GM23338 (cell line): ENCODE data around the gene ART3. TPM values are rescaled to one million over a fixed set of nuclear protein-coding genes. Genes with fewer than 3 reads are reported as not detected.
A peak's percentile ranks its signal among the peaks of the same experiment; 100 is the strongest.

ENCODE experiments used
- ATAC-seq: fragments of 200-7000 bp; cut with Tn5 transposase; 3 replicates; pipeline ENCODE4 v1.9.1; 2020
- DNase-seq: peaks from one replicate; pipeline ENCODE4 v3.0.0-alpha.2; 2015; ENCODE audit warnings: low spot score
- H2AFZ ChIP-seq: fragments of 200-600 bp; sonication (generic); 2 replicates; pipeline ENCODE4 v1.8.0; 2016; ENCODE audit warnings: antibody characterized with exemption, mild to moderate bottlenecking, moderate library complexity
- H3F3A ChIP-seq: fragments of 200-600 bp; sonication (generic); replicated peaks from 2 replicates; pipeline ENCODE4 v1.8.0; 2017; ENCODE audit warnings: antibody characterized with exemption, mixed run types, low read depth
- H3K27ac ChIP-seq: fragments of 200-600 bp; sonication (generic); 2 replicates; pipeline ENCODE4 v1.6.1; 2016; ENCODE audit warnings: low read depth
- H3K27me3 ChIP-seq: fragments of 200-600 bp; sonication (generic); 2 replicates; pipeline ENCODE4 v1.8.0; 2016; ENCODE audit warnings: mild to moderate bottlenecking, mixed run types, moderate library complexity; ENCODE audit not compliant: insufficient read depth
- H3K36me3 ChIP-seq: fragments of 200-600 bp; sonication (generic); 2 replicates; pipeline ENCODE4 v1.8.0; 2016; ENCODE audit warnings: mild to moderate bottlenecking; ENCODE audit not compliant: insufficient read depth
- H3K4me1 ChIP-seq: fragments of 200-600 bp; sonication (generic); 2 replicates; pipeline ENCODE4 v1.8.0; 2016; ENCODE audit warnings: mild to moderate bottlenecking, moderate library complexity; ENCODE audit not compliant: insufficient read depth
- H3K4me2 ChIP-seq: fragments of 200-600 bp; sonication (generic); 2 replicates; pipeline ENCODE4 v1.7.1; 2017; ENCODE audit warnings: mixed run types
- H3K4me3 ChIP-seq: fragments of 200-600 bp; sonication (generic); 2 replicates; pipeline ENCODE4 v1.6.1; 2016; ENCODE audit warnings: mixed run types
- H3K79me2 ChIP-seq: fragments of 200-600 bp; sonication (generic); replicated peaks from 2 replicates; pipeline ENCODE4 v1.8.0; 2017; ENCODE audit warnings: mild to moderate bottlenecking; ENCODE audit not compliant: insufficient read depth
- H3K9me2 ChIP-seq: fragments of 200-600 bp; sonication (generic); 2 replicates; pipeline ENCODE4 v1.8.0; 2017; ENCODE audit not compliant: insufficient read depth
- H4K20me1 ChIP-seq: fragments of 200-600 bp; sonication (generic); replicated peaks from 2 replicates; pipeline ENCODE4 v1.8.0; 2017; ENCODE audit warnings: mild to moderate bottlenecking; ENCODE audit not compliant: insufficient read depth
- H3K27ac Mint-ChIP-seq: 2 replicates; pipeline ENCODE4 v1.8.0; 2020; ENCODE audit warnings: inconsistent platforms, mild to moderate bottlenecking, moderate library complexity, mixed read lengths
- H3K27me3 Mint-ChIP-seq: 3 replicates; pipeline ENCODE4 v1.8.0; 2022; ENCODE audit warnings: low read depth, mild to moderate bottlenecking, moderate library complexity, mixed read lengths, inconsistent platforms; ENCODE audit not compliant: insufficient read depth, poor library complexity
- H3K36me3 Mint-ChIP-seq: 3 replicates; pipeline ENCODE4 v1.8.0; 2021; ENCODE audit warnings: low read depth, mild to moderate bottlenecking, inconsistent platforms, moderate library complexity, mixed read lengths
- H3K4me1 Mint-ChIP-seq: 3 replicates; pipeline ENCODE4 v1.8.0; 2020; ENCODE audit warnings: mild to moderate bottlenecking, inconsistent platforms, mixed read lengths
- H3K4me3 Mint-ChIP-seq: 3 replicates; pipeline ENCODE4 v1.8.0; 2021; ENCODE audit warnings: moderate library complexity, mild to moderate bottlenecking, inconsistent platforms, mixed read lengths
- H3K9me3 Mint-ChIP-seq: 3 replicates; pipeline ENCODE4 v1.8.0; 2020; ENCODE audit warnings: moderate library complexity, mild to moderate bottlenecking, inconsistent platforms, mixed read lengths
- CREB1 ChIP-seq: fragments of 250-450 bp; sonication (Bioruptor Pico); IDR thresholded peaks from 2 replicates; pipeline ENCODE4 v1.5.0; 2020; ENCODE audit warnings: low read depth, mild to moderate bottlenecking, moderate library complexity
- CTCF ChIP-seq, 2 experiments: fragments of 200-600 bp in 1 of 2; sonication (generic) in 1 of 2; conservative IDR thresholded peaks; 2 replicates each; pipeline versions ENCODE4 v1.5.1 to v1.6.1; 2016 to 2017; ENCODE audit warnings: antibody characterized with exemption in 2 of 2, low read depth in 2 of 2, mild to moderate bottlenecking in 2 of 2, moderate library complexity in 1 of 2
- ETS1 ChIP-seq: IDR thresholded peaks from 2 replicates; pipeline ENCODE4 v1.6.1; 2016; ENCODE audit warnings: antibody characterized with exemption
- EZH2 ChIP-seq: fragments of 200-600 bp; sonication (generic); IDR thresholded peaks from one replicate; pipeline ENCODE4 v1.8.0; 2017; ENCODE audit warnings: antibody characterized with exemption, mild to moderate bottlenecking, low read depth; ENCODE audit not compliant: unreplicated experiment
- EZH2phosphoT487 ChIP-seq: fragments of 200-600 bp; sonication (generic); IDR thresholded peaks from one replicate; pipeline ENCODE4 v1.8.1; 2018; ENCODE audit warnings: antibody characterized with exemption; ENCODE audit not compliant: unreplicated experiment
- JUNB ChIP-seq: IDR thresholded peaks from one replicate; pipeline ENCODE4 v1.6.1; 2016; ENCODE audit warnings: antibody characterized with exemption; ENCODE audit not compliant: unreplicated experiment
- NANOG ChIP-seq: IDR thresholded peaks from 2 replicates; pipeline ENCODE4 v1.6.1; 2016; ENCODE audit warnings: antibody characterized with exemption, borderline replicate concordance
- STAT1 ChIP-seq: IDR thresholded peaks from one replicate; pipeline ENCODE4 v1.6.1; 2016; ENCODE audit warnings: antibody characterized with exemption; ENCODE audit not compliant: unreplicated experiment
- ZNF114 ChIP-seq: fragments of 250-450 bp; sonication (Bioruptor Pico); IDR thresholded peaks from 2 replicates; pipeline ENCODE4 v1.5.0; 2020; ENCODE audit warnings: mild to moderate bottlenecking, moderate library complexity
- ZNF331 ChIP-seq: fragments of 250-450 bp; sonication (Bioruptor Pico); IDR thresholded peaks from 2 replicates; pipeline ENCODE4 v1.5.0; 2020; ENCODE audit warnings: low read depth, mild to moderate bottlenecking, moderate library complexity
- polyA plus RNA-seq: library from polyadenylated mRNA; unstranded; fragments of >200 nt; fragmentation: Nextera tagmentation; extraction: Ambion mirVana; gene quantifications from 2 replicates; pipeline ENCODE4 v1.2.1, GENCODE V29; 2016
- total RNA-seq: library from RNA; depleted of rRNA; stranded (reverse); fragments of >200 nt; shearing (Covaris generic); gene quantifications from 2 replicates; pipeline ENCODE4 v1.2.3, GENCODE V29; 2014
- TF ChIP-seq, protein P1 (sequence below): fragments of 250-450 bp; sonication (Bioruptor Pico); IDR thresholded peaks from 2 replicates; pipeline ENCODE4 v1.5.0; 2020; ENCODE audit warnings: mild to moderate bottlenecking, moderate library complexity
- TF ChIP-seq, protein P2 (sequence below): IDR thresholded peaks from one replicate; pipeline ENCODE4 v1.6.1; 2018; ENCODE audit warnings: antibody characterized with exemption; ENCODE audit not compliant: unreplicated experiment

The ART3 gene
- total and polyA plus RNA-seq, 2 experiments from 2014 or later: 0.87 to 1.7 TPM

DNA sequence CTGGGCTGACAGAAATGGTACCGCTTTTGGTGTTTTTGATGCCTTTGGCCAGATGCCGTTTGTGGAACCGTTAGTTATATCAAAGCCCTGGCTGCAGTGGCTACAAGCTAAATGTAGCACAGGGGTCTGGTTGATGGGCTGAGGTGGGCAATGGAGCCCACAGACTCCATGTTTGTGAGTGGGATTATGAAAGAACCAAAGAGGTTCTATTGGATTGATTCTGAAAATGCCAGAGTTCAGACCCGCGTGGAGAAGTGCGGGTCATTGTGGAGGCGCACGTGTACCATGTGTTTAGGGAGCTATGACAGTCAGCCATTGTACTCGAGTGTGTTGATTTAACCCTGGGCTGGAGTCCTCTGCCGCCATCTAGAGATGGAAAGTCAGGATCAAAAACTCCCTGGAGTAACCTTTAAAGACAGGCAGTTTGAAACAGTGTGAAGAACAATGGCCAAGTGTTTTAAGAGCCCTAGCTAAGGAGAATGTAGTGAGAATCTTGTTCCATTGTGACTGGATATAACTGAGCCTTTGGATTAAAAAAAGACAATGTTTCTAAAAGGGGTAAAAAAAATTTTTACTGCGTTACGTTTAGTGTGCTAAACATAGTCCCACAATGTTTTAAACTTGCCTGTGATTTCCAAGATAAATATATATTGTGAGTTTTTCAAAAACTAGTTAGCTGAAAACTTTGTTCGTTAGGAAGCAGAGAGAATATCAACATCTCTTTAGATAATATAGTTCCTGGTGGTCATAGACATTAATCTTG, 12.7 kb downstream of the ART3 start:
- peak; percentile 99 for ATAC-seq
- Histone ChIP-seq H3K27ac (no peak overlapping the region), H3K36me3 (no peaks in the 10 kb centered on the region), H3K27me3 (no peaks in the 10 kb centered on the region), H3K9me2 (no peaks in the 10 kb centered on the region), H3K4me3 (peak overlapping the region; percentile 27), H3F3A (no peaks in the 10 kb centered on the region), H3K4me1 (no peaks in the 10 kb centered on the region), H3K4me2 (peak overlapping the region; percentile 46), H4K20me1 (no peaks in the 10 kb centered on the region), H2AFZ (peak overlapping the region; percentile 75), H3K79me2 (no peaks in the 10 kb centered on the region)
- DNase-seq: peak; percentile 92
- Mint-ChIP-seq H3K9me3 (no peaks in the 10 kb centered on the region), H3K4me3 (peak overlapping the region; percentile 55; the same call in 2 of the 3 replicates), H3K36me3 (no peaks in the 10 kb centered on the region), H3K4me1 (peaks cover 3% of the 10 kb centered on the region), H3K27ac (no peak overlapping the region; the same call in 1 of the 2 replicates), H3K27me3 (peaks cover 1% of the 10 kb centered on the region)
- TF ChIP-seq ZNF331 (CRISPR knock-in tag) (no peak), ETS1 (no peak), NANOG (no peak), EZH2phosphoT487 (no peak), EZH2 (no peak), CTCF (conservative IDR thresholded peaks at IDR 0.05; ENCODE audit: low read depth in 2 of 2) (peak; percentile 72 to 90), ZNF114 (no peak), JUNB (no peak), CREB1 (peak; percentile 54), STAT1 (no peak)
- TF ChIP-seq, protein P1, sequence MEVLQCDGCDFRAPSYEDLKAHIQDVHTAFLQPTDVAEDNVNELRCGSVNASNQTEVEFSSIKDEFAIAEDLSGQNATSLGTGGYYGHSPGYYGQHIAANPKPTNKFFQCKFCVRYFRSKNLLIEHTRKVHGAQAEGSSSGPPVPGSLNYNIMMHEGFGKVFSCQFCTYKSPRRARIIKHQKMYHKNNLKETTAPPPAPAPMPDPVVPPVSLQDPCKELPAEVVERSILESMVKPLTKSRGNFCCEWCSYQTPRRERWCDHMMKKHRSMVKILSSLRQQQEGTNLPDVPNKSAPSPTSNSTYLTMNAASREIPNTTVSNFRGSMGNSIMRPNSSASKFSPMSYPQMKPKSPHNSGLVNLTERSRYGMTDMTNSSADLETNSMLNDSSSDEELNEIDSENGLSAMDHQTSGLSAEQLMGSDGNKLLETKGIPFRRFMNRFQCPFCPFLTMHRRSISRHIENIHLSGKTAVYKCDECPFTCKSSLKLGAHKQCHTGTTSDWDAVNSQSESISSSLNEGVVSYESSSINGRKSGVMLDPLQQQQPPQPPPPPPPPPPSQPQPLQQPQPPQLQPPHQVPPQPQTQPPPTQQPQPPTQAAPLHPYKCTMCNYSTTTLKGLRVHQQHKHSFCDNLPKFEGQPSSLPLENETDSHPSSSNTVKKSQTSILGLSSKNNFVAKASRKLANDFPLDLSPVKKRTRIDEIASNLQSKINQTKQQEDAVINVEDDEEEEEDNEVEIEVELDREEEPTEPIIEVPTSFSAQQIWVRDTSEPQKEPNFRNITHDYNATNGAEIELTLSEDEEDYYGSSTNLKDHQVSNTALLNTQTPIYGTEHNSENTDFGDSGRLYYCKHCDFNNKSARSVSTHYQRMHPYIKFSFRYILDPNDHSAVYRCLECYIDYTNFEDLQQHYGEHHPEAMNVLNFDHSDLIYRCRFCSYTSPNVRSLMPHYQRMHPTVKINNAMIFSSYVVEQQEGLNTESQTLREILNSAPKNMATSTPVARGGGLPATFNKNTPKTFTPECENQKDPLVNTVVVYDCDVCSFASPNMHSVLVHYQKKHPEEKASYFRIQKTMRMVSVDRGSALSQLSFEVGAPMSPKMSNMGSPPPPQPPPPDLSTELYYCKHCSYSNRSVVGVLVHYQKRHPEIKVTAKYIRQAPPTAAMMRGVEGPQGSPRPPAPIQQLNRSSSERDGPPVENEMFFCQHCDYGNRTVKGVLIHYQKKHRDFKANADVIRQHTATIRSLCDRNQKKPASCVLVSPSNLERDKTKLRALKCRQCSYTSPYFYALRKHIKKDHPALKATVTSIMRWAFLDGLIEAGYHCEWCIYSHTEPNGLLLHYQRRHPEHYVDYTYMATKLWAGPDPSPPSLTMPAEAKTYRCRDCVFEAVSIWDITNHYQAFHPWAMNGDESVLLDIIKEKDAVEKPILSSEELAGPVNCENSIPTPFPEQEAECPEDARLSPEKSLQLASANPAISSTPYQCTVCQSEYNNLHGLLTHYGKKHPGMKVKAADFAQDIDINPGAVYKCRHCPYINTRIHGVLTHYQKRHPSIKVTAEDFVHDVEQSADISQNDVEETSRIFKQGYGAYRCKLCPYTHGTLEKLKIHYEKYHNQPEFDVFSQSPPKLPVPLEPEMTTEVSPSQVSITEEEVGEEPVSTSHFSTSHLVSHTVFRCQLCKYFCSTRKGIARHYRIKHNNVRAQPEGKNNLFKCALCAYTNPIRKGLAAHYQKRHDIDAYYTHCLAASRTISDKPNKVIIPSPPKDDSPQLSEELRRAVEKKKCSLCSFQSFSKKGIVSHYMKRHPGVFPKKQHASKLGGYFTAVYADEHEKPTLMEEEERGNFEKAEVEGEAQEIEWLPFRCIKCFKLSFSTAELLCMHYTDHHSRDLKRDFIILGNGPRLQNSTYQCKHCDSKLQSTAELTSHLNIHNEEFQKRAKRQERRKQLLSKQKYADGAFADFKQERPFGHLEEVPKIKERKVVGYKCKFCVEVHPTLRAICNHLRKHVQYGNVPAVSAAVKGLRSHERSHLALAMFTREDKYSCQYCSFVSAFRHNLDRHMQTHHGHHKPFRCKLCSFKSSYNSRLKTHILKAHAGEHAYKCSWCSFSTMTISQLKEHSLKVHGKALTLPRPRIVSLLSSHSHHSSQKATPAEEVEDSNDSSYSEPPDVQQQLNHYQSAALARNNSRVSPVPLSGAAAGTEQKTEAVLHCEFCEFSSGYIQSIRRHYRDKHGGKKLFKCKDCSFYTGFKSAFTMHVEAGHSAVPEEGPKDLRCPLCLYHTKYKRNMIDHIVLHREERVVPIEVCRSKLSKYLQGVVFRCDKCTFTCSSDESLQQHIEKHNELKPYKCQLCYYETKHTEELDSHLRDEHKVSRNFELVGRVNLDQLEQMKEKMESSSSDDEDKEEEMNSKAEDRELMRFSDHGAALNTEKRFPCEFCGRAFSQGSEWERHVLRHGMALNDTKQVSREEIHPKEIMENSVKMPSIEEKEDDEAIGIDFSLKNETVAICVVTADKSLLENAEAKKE (CRISPR knock-in tag): no peak
- TF ChIP-seq, protein P2, sequence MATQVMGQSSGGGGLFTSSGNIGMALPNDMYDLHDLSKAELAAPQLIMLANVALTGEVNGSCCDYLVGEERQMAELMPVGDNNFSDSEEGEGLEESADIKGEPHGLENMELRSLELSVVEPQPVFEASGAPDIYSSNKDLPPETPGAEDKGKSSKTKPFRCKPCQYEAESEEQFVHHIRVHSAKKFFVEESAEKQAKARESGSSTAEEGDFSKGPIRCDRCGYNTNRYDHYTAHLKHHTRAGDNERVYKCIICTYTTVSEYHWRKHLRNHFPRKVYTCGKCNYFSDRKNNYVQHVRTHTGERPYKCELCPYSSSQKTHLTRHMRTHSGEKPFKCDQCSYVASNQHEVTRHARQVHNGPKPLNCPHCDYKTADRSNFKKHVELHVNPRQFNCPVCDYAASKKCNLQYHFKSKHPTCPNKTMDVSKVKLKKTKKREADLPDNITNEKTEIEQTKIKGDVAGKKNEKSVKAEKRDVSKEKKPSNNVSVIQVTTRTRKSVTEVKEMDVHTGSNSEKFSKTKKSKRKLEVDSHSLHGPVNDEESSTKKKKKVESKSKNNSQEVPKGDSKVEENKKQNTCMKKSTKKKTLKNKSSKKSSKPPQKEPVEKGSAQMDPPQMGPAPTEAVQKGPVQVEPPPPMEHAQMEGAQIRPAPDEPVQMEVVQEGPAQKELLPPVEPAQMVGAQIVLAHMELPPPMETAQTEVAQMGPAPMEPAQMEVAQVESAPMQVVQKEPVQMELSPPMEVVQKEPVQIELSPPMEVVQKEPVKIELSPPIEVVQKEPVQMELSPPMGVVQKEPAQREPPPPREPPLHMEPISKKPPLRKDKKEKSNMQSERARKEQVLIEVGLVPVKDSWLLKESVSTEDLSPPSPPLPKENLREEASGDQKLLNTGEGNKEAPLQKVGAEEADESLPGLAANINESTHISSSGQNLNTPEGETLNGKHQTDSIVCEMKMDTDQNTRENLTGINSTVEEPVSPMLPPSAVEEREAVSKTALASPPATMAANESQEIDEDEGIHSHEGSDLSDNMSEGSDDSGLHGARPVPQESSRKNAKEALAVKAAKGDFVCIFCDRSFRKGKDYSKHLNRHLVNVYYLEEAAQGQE: no peak
